Measurements from ENCODE around the gene TRAIP. TPM values are rescaled to one million over a fixed set of nuclear protein-coding genes. Genes with fewer than 3 reads are reported as not detected.
A peak's percentile ranks its signal among the peaks of the same experiment; 100 is the strongest.

The TRAIP gene
- total RNA-seq, 1 donor, result 1.4 TPM

GRCh38 chr3:49859576-49860305 is 3.4 kb upstream of the TRAIP start:
- Histone ChIP-seq H2AFZ (ENCODE audit: low read length) (no peak overlapping the region), H3K4me1 (ENCODE audit: insufficient read depth, low read length) (peaks cover 11% of the 10 kb centered on the region), H3K9me3 (ENCODE audit: low read depth, low read length) (no peaks in the 10 kb centered on the region), H4K20me1 (ENCODE audit: insufficient read depth, low read length) (no peaks in the 10 kb centered on the region), H3K79me2 (ENCODE audit: insufficient read depth, low read length) (peaks cover 12% of the 10 kb centered on the region), H3K4me3 (ENCODE audit: insufficient read depth, low read length) (no peak overlapping the region), H3K4me2 (ENCODE audit: insufficient read depth, low read length) (no peak overlapping the region), H3K36me3 (ENCODE audit: insufficient read depth, low read length) (no peaks in the 10 kb centered on the region), H3K27ac (ENCODE audit: low read depth, low read length) (no peak overlapping the region), H3K27me3 (ENCODE audit: insufficient read depth, low read length) (peaks cover 14% of the 10 kb centered on the region)
- peak; percentile 74 for DNase-seq (ENCODE audit: insufficient read length, low spot score, missing footprints)
- no peak for TF ChIP-seq CTCF (IDR thresholded peaks at IDR 0.05; ENCODE audit: extremely low read depth, low read depth, low read length)

- no peak overlapping the region for H2AFZ ChIP-seq (ENCODE audit: low read length)
- TF ChIP-seq CTCF (IDR thresholded peaks at IDR 0.05; ENCODE audit: extremely low read depth, low read depth, low read length), result no peak
- no peaks in the 10 kb centered on the region for H3K9me3 ChIP-seq (ENCODE audit: low read depth, low read length)
- H3K4me1 ChIP-seq (ENCODE audit: insufficient read depth, low read length), result peaks cover 11% of the 10 kb centered on the region
- H4K20me1 ChIP-seq (ENCODE audit: insufficient read depth, low read length), result no peaks in the 10 kb centered on the region
- no peaks in the 10 kb centered on the region for H3K27me3 ChIP-seq (ENCODE audit: insufficient read depth, low read length)
- peak overlapping the region; percentile 30 for H3K27ac ChIP-seq (ENCODE audit: low read depth, low read length)
- peak; percentile 77 for DNase-seq (ENCODE audit: insufficient read length, low spot score, missing footprints)
- H3K4me3 ChIP-seq (ENCODE audit: insufficient read depth, low read length), result peak overlapping the region; percentile 80
- no peaks in the 10 kb centered on the region for H3K36me3 ChIP-seq (ENCODE audit: insufficient read depth, low read length)
- H3K79me2 ChIP-seq (ENCODE audit: insufficient read depth, low read length), result peaks cover 15% of the 10 kb centered on the region
- peak overlapping the region; percentile 95 for H3K4me2 ChIP-seq (ENCODE audit: insufficient read depth, low read length)
These were observed 702 bp downstream of the TRAIP start for GRCh38 chr3:49855662-49856061.

- peaks cover 11% of the 10 kb centered on the region for H3K36me3 ChIP-seq (ENCODE audit: insufficient read depth, low read length)
- H3K27ac ChIP-seq (ENCODE audit: low read depth, low read length), result no peak overlapping the region
- DNase-seq (ENCODE audit: insufficient read length, low spot score, missing footprints), result peak; percentile 8
- H3K4me2 ChIP-seq (ENCODE audit: insufficient read depth, low read length), result no peak overlapping the region
- H2AFZ ChIP-seq (ENCODE audit: low read length), result no peak overlapping the region
- no peak for TF ChIP-seq CTCF (IDR thresholded peaks at IDR 0.05; ENCODE audit: extremely low read depth, low read depth, low read length)
- no peaks in the 10 kb centered on the region for H3K27me3 ChIP-seq (ENCODE audit: insufficient read depth, low read length)
- no peak overlapping the region for H3K4me3 ChIP-seq (ENCODE audit: insufficient read depth, low read length)
- H3K4me1 ChIP-seq (ENCODE audit: insufficient read depth, low read length), result no peaks in the 10 kb centered on the region
- no peaks in the 10 kb centered on the region for H3K9me3 ChIP-seq (ENCODE audit: low read depth, low read length)
- H3K79me2 ChIP-seq (ENCODE audit: insufficient read depth, low read length), result no peaks in the 10 kb centered on the region
- no peaks in the 10 kb centered on the region for H4K20me1 ChIP-seq (ENCODE audit: insufficient read depth, low read length)
These were observed 10.7 kb downstream of the TRAIP start for GRCh38 chr3:49845694-49846093.

GRCh38 chr3:49844464-49845183 is 11.7 kb downstream of the TRAIP start:
- H4K20me1 ChIP-seq (ENCODE audit: insufficient read depth, low read length), result no peaks in the 10 kb centered on the region
- no peak overlapping the region for H3K4me2 ChIP-seq (ENCODE audit: insufficient read depth, low read length)
- DNase-seq (ENCODE audit: insufficient read length, low spot score, missing footprints), result peak; percentile 53
- peaks cover under 1% of the 10 kb centered on the region for H3K4me1 ChIP-seq (ENCODE audit: insufficient read depth, low read length)
- no peak overlapping the region for H3K4me3 ChIP-seq (ENCODE audit: insufficient read depth, low read length)
- TF ChIP-seq CTCF (IDR thresholded peaks at IDR 0.05; ENCODE audit: extremely low read depth, low read depth, low read length), result no peak
- H2AFZ ChIP-seq (ENCODE audit: low read length), result no peak overlapping the region
- H3K79me2 ChIP-seq (ENCODE audit: insufficient read depth, low read length), result no peaks in the 10 kb centered on the region
- H3K27ac ChIP-seq (ENCODE audit: low read depth, low read length), result no peak overlapping the region
- peaks cover 11% of the 10 kb centered on the region for H3K36me3 ChIP-seq (ENCODE audit: insufficient read depth, low read length)
- H3K9me3 ChIP-seq (ENCODE audit: low read depth, low read length), result no peaks in the 10 kb centered on the region
- H3K27me3 ChIP-seq (ENCODE audit: insufficient read depth, low read length), result no peaks in the 10 kb centered on the region

Data from osteoblast (primary cell).